Smooth muscle cell of the brain vasculature (primary cell): ENCODE results near the gene DCST1.

Source experiments
- DNase-seq: peaks from one replicate; pipeline ENCODE4 v3.0.0-alpha.2; 2012; ENCODE audit warnings: low read depth, low spot score

Gene DCST1

GRCh38 chr1:155072531-155073289 is 39.1 kb downstream of the DCST1 start:
- DNase-seq: no peak

GRCh38 chr1:155073377-155074242 is 40.0 kb downstream of the DCST1 start:
- no peak for DNase-seq

- no peak for DNase-seq
Observed at GRCh38 chr1:155075535-155075934, 41.9 kb downstream of the DCST1 start.

- DNase-seq: no peak
Observed at GRCh38 chr1:155076371-155076770, 42.7 kb downstream of the DCST1 start.

- no peak for DNase-seq
Observed at GRCh38 chr1:155077346-155077745, 43.7 kb downstream of the DCST1 start.

GRCh38 chr1:155077758-155078445 is 44.3 kb downstream of the DCST1 start:
- no peak for DNase-seq

- no peak for DNase-seq
Observed at GRCh38 chr1:155078469-155079209, 45.0 kb downstream of the DCST1 start, which contains the start of gene EFNA3. TSS of gene EFNA3 (plus strand) at chr1:155078837. CDS start at chr1:155078942, 105 bp downstream.

- DNase-seq: no peak
Observed at GRCh38 chr1:155079210-155079486, 45.5 kb downstream of the DCST1 start.

- no peak for DNase-seq
Observed at GRCh38 chr1:155079487-155080311, 46.1 kb downstream of the DCST1 start.

- DNase-seq: no peak
Observed at GRCh38 chr1:155080312-155081228, 46.9 kb downstream of the DCST1 start.

GRCh38 chr1:155081472-155082300 is 48.1 kb downstream of the DCST1 start:
- DNase-seq: no peak

- no peak for DNase-seq
Observed at GRCh38 chr1:155082301-155083051, 48.9 kb downstream of the DCST1 start.

GRCh38 chr1:155083052-155083541 is 49.5 kb downstream of the DCST1 start:
- DNase-seq: no peak

GRCh38 chr1:155083865-155084721 is 50.5 kb downstream of the DCST1 start:
- DNase-seq: no peak

- DNase-seq: peak; percentile 93
Observed at GRCh38 chr1:155084722-155085503, 51.3 kb downstream of the DCST1 start.

GRCh38 chr1:155085504-155086127 is 52.0 kb downstream of the DCST1 start:
- no peak for DNase-seq
